ENCODE measurements around the gene MYBPC1.
"Not testable (repeated sequence)": the region's sequence is repeated elsewhere in the genome, so short reads cannot be mapped to it uniquely, and the experiment has no call there.

Gene MYBPC1

GRCh38 chr12:101680240-101680639, 85.5 kb downstream of the MYBPC1 start:
- DNase-seq: no peak
- H3K27ac ChIP-seq: no peak overlapping the region
- H3K36me3 ChIP-seq (replicated peaks): no peaks in the 10 kb centered on the region
- TF ChIP-seq, protein P1, sequence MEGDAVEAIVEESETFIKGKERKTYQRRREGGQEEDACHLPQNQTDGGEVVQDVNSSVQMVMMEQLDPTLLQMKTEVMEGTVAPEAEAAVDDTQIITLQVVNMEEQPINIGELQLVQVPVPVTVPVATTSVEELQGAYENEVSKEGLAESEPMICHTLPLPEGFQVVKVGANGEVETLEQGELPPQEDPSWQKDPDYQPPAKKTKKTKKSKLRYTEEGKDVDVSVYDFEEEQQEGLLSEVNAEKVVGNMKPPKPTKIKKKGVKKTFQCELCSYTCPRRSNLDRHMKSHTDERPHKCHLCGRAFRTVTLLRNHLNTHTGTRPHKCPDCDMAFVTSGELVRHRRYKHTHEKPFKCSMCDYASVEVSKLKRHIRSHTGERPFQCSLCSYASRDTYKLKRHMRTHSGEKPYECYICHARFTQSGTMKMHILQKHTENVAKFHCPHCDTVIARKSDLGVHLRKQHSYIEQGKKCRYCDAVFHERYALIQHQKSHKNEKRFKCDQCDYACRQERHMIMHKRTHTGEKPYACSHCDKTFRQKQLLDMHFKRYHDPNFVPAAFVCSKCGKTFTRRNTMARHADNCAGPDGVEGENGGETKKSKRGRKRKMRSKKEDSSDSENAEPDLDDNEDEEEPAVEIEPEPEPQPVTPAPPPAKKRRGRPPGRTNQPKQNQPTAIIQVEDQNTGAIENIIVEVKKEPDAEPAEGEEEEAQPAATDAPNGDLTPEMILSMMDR (IDR thresholded peaks at IDR 0.05; ENCODE audit: low read depth, low read length, missing control alignments): no peak
- in situ Hi-C loops (cut with HindIII; ENCODE audit: low pct_ligation_motif_present, low sequenced_read_pairs): no loop called here
- H3K27me3 ChIP-seq (replicated peaks): no peaks in the 10 kb centered on the region
- H3K4me3 ChIP-seq (ENCODE audit: low read depth, low read length): no peak overlapping the region

- in situ Hi-C loops (cut with HindIII; ENCODE audit: low pct_ligation_motif_present, low sequenced_read_pairs): no loop called here
- DNase-seq: no peak
- Histone ChIP-seq H3K27me3 (replicated peaks) (no peaks in the 10 kb centered on the region), H3K36me3 (replicated peaks) (no peaks in the 10 kb centered on the region), H3K27ac (no peak overlapping the region), H3K4me3 (ENCODE audit: low read depth, low read length) (no peak overlapping the region)
- TF ChIP-seq, protein P1 (IDR thresholded peaks at IDR 0.05; ENCODE audit: low read depth, low read length, missing control alignments): no peak
Observed at GRCh38 chr12:101680647-101681046, 85.9 kb downstream of the MYBPC1 start.

DNA sequence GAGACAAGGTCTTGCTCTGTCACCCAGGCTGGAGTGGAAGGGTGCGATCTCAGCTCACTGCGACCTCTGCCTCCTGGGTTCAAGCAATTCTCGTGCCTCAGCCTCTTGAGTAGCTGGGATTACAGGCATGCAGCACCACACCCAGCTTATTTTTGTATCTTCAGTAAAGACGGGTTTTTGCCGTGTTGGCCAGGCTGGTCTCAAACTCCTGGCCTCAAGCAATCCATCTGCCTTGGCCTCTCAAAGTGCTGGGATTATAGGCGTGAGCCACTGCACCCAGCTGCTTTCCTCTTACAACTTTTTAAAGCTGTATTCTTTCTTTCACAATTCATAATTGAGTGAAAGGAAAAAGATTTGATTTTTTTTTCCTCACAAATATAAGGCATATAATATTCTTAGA, 86.9 kb downstream of the MYBPC1 start:
- in situ Hi-C loops (cut with HindIII; ENCODE audit: low pct_ligation_motif_present, low sequenced_read_pairs); H3K4me3 ChIP-seq (ENCODE audit: low read depth, low read length); H3K27ac ChIP-seq: not testable (repeated sequence)

GRCh38 chr12:101685092-101685491, 90.3 kb downstream of the MYBPC1 start:
- no peak overlapping the region for H3K4me3 ChIP-seq (ENCODE audit: low read depth, low read length)
- DNase-seq: no peak
- no peaks in the 10 kb centered on the region for H3K36me3 ChIP-seq (replicated peaks)
- no peak overlapping the region for H3K27ac ChIP-seq
- no peaks in the 10 kb centered on the region for H3K27me3 ChIP-seq (replicated peaks)
- in situ Hi-C loops (cut with HindIII; ENCODE audit: low pct_ligation_motif_present, low sequenced_read_pairs): no loop called here
- TF ChIP-seq, protein P1 (IDR thresholded peaks at IDR 0.05; ENCODE audit: low read depth, low read length, missing control alignments): no peak

More for the DNA sequence above, 86.9 kb downstream of the MYBPC1 start:
- DNase-seq; H3K27me3 ChIP-seq (replicated peaks); H3K36me3 ChIP-seq (replicated peaks): not testable (repeated sequence)

GRCh38 chr12:101686176-101686575, 91.4 kb downstream of the MYBPC1 start:
- H3K27ac ChIP-seq: no peak overlapping the region
- TF ChIP-seq, protein P1 (IDR thresholded peaks at IDR 0.05; ENCODE audit: low read depth, low read length, missing control alignments): no peak
- H3K27me3 ChIP-seq (replicated peaks): no peaks in the 10 kb centered on the region
- in situ Hi-C loops (cut with HindIII; ENCODE audit: low pct_ligation_motif_present, low sequenced_read_pairs): no loop called here
- DNase-seq: no peak
- no peak overlapping the region for H3K4me3 ChIP-seq (ENCODE audit: low read depth, low read length)
- no peaks in the 10 kb centered on the region for H3K36me3 ChIP-seq (replicated peaks)

DNA sequence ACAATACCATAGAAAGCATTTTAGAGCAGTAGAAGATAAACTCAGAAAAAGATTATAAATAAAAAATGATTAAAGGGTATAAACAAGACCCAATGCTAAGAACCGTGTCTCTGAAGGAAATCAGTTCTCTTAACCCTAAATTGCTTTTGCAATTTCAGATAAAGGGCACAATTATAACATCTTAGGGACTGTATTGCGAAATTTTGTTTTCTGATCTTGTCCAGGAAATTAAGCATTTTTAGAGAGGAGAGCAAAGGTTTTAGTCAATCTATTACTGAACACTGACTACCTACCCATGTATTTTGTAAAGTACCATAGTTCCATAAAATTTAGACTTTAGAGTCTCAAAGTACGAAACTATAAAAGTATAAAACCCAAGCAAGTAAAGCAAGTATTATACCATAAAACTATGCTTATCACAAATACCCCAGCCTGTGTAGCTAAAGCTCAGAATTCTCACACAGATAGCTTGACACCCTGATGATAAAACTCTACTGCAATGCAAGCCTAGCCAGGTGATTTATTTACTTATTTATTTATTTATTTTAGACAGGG, 95.8 kb downstream of the MYBPC1 start:
- TF ChIP-seq, protein P1 (IDR thresholded peaks at IDR 0.05; ENCODE audit: low read depth, low read length, missing control alignments): no peak
- no peak for DNase-seq
- no peaks in the 10 kb centered on the region for H3K27me3 ChIP-seq (replicated peaks)
- in situ Hi-C loops (cut with HindIII; ENCODE audit: low pct_ligation_motif_present, low sequenced_read_pairs): no loop called here
- no peaks in the 10 kb centered on the region for H3K36me3 ChIP-seq (replicated peaks)
- H3K4me3 ChIP-seq (ENCODE audit: low read depth, low read length): no peak overlapping the region
- H3K27ac ChIP-seq: no peak overlapping the region

Measured in brain microvascular endothelial cell (primary cell).